ENCODE results near the gene PRKCH. TPM values are rescaled to one million over a fixed set of nuclear protein-coding genes. Genes with fewer than 3 reads are reported as not detected.

PRKCH gene
- total RNA-seq, 3 donors from 2014 or later: 27.0 to 41.3 (median 34.0) TPM

GRCh38 chr14:61396279-61396678 lies 74.9 kb downstream of the PRKCH start:
- no peak for DNase-seq (ENCODE audit: low spot score in 2 of 2)
- H3K9me3 ChIP-seq: no peaks in the 10 kb centered on the region
- no peak overlapping the region for H3K4me3 ChIP-seq
- no peak overlapping the region for H3K27ac ChIP-seq
- intact Hi-C loops (cut with DNase I; ENCODE audit: low total_unique reads): no loop called here
- TF ChIP-seq POLR2AphosphoS5 (IDR thresholded peaks at IDR 0.05): no peak
- TF ChIP-seq CTCF (IDR thresholded peaks at IDR 0.05): no peak
- no peak for TF ChIP-seq POLR2A (IDR thresholded peaks at IDR 0.05)
- no peaks in the 10 kb centered on the region for H3K4me1 ChIP-seq
- no peaks in the 10 kb centered on the region for H3K36me3 ChIP-seq
- no peaks in the 10 kb centered on the region for H3K27me3 ChIP-seq

- intact Hi-C loops (cut with DNase I; ENCODE audit: low total_unique reads): no loop called here
- H3K9me3 ChIP-seq: no peaks in the 10 kb centered on the region
- H3K4me3 ChIP-seq: no peak overlapping the region
- TF ChIP-seq CTCF (IDR thresholded peaks at IDR 0.05) (no peak), POLR2A (IDR thresholded peaks at IDR 0.05) (no peak), POLR2AphosphoS5 (IDR thresholded peaks at IDR 0.05) (no peak)
- no peaks in the 10 kb centered on the region for H3K27me3 ChIP-seq
- no peak for DNase-seq (ENCODE audit: low spot score in 2 of 2)
- H3K36me3 ChIP-seq: no peaks in the 10 kb centered on the region
- no peaks in the 10 kb centered on the region for H3K4me1 ChIP-seq
- no peak overlapping the region for H3K27ac ChIP-seq
Observed at GRCh38 chr14:61396694-61397093, 75.3 kb downstream of the PRKCH start.

GRCh38 chr14:61397615-61398014 lies 76.2 kb downstream of the PRKCH start:
- no peaks in the 10 kb centered on the region for H3K27me3 ChIP-seq
- intact Hi-C loops (cut with DNase I; ENCODE audit: low total_unique reads): no loop called here
- TF ChIP-seq CTCF (IDR thresholded peaks at IDR 0.05) (no peak), POLR2AphosphoS5 (IDR thresholded peaks at IDR 0.05) (no peak), POLR2A (IDR thresholded peaks at IDR 0.05) (no peak)

GRCh38 chr14:61398221-61398620 lies 76.8 kb downstream of the PRKCH start:
- Histone ChIP-seq H3K9me3 (no peaks in the 10 kb centered on the region), H3K27ac (no peak overlapping the region), H3K36me3 (no peaks in the 10 kb centered on the region), H3K27me3 (no peaks in the 10 kb centered on the region), H3K4me1 (no peaks in the 10 kb centered on the region), H3K4me3 (no peak overlapping the region)
- intact Hi-C loops (cut with DNase I; ENCODE audit: low total_unique reads): no loop called here
- DNase-seq (ENCODE audit: low spot score in 2 of 2): no peak
- TF ChIP-seq CTCF (IDR thresholded peaks at IDR 0.05) (no peak), POLR2A (IDR thresholded peaks at IDR 0.05) (no peak)

More at GRCh38 chr14:61397615-61398014, 76.2 kb downstream of the PRKCH start:
- DNase-seq (ENCODE audit: low spot score in 2 of 2): no peak
- Histone ChIP-seq H3K27ac (no peak overlapping the region), H3K4me1 (no peaks in the 10 kb centered on the region), H3K9me3 (no peaks in the 10 kb centered on the region), H3K4me3 (no peak overlapping the region), H3K36me3 (no peaks in the 10 kb centered on the region)

- Histone ChIP-seq H3K4me3 (no peak overlapping the region), H3K4me1 (no peaks in the 10 kb centered on the region), H3K36me3 (no peaks in the 10 kb centered on the region), H3K27me3 (no peaks in the 10 kb centered on the region), H3K9me3 (no peaks in the 10 kb centered on the region), H3K27ac (no peak overlapping the region)
- DNase-seq (ENCODE audit: low spot score in 2 of 2): no peak
- no peak for TF ChIP-seq POLR2A (IDR thresholded peaks at IDR 0.05)
- TF ChIP-seq CTCF (IDR thresholded peaks at IDR 0.05): no peak
- no peak for TF ChIP-seq POLR2AphosphoS5 (IDR thresholded peaks at IDR 0.05)
- intact Hi-C loops (cut with DNase I; ENCODE audit: low total_unique reads): no loop called here
Observed at GRCh38 chr14:61399365-61399764, 78.0 kb downstream of the PRKCH start.

Measured in breast epithelium (tissue), 4 donors.